CD4-positive, alpha-beta T cell treated with Interleukin-10 for 1 hour (primary cell): Measurements from ENCODE around the gene SPTLC1.
"Not testable (repeated sequence)": the region's sequence is repeated elsewhere in the genome, so short reads cannot be mapped to it uniquely, and the experiment has no call there.

Experiments
- DNase-seq: peaks from one replicate; pipeline ENCODE4 v3.0.0-alpha.2; 2020

Gene SPTLC1

GRCh38 chr9:92140074-92140753 lies 25.0 kb upstream of the SPTLC1 start:
- DNase-seq = peak; percentile 72

DNA sequence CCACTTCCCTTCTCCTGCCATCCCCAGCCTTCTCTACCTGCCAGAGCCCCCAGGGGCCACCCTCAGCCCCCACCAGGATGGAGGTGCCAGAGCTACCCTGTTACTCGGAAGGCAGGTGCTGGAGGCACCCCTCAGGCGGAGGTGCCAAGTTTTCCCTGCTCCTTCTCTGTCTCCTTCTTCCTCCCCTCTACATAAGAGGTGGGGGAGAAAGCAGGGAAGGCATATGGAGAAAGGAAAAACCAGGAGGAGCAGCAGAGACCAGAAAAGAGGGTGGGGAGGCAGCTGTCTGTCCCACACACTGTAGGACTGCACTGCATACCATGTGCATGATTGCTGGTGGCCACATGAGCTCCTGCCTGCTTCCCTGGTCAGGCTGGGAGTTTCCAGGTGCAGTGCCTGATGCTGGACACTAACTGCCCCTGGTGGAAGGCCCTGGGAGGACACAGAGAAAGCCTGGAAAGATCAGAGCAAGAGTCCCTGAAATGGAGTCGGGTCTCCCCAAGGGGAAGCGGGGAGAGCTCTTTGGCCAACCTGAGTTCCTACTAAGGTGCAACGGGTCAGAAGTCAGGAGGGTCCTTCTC lies 23.8 kb upstream of the SPTLC1 start:
- DNase-seq = not testable (repeated sequence)

DNA sequence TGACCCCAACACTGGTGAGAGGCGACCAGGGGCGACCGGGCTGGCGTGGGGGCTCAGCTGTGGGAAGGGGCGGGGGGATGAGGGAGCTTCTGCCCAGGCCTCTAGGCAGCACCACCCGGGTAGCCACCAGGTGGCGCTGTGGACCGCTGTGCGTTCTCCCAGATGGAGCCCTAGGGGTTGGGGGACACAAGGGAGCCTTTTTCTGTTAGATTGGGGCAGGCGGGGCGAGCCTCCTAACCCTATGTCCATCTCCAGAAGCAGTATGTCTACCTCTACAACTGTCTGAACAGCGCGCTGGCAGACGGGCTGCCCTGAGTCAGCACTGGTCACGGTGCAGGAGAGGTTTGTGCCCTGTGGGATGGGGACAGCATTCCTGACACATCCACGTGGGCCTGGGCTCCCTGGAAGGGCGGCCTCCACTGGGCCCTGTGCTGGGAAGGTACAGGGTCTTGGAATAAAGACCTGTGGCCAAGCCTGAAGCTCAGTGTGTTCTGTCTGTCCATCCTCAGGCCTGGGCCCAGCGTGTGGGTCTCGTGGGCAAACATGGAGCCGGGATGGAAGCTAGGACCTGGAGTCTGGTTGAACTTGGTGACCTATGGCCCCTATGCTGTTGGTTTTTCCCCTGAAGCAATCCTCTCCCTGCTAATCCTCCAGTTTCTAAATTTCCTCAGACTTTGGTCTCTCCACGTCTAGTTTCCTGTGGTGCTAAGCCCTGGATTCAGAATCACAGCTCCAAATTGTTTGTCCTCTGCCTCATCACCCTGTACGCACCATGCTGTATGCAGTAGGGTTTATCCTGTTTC lies 23.1 kb upstream of the SPTLC1 start:
- DNase-seq = peak; percentile 74

DNA sequence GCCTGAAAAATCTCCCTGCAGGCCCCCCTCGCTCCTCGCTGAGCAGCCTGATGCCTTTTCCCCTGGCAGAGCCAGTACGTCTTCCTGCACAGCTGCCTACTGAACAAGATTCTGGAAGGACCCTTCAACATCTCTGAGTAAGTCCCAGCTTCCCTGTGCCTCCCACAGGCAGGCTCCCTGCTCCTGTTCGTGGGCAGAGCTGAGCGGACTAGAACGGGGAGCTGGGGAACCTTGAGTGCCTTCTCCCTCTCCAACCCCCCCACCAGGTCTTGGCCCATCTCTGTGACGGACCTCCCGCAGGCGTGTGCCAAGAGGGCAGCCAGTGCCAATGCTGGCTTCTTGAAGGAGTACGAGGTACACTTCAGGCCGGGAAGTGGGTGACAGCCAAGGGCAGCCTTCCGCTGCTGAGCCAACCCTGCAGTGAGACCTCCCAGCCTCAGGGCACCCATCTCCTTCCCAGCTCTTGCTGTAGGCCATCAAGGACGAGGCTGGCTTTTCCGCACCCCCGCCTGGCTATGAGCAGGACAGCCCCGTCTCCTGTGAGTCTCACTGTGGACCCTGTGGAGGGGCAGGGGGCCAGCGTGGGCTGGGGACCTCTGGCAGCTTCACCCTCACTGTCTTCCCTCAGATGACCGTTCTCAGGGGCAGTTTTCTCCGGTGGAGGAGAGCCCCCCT lies 21.1 kb upstream of the SPTLC1 start:
- DNase-seq = no peak

- DNase-seq = no peak
Measured at GRCh38 chr9:92135576-92135975, 20.4 kb upstream of the SPTLC1 start.

GRCh38 chr9:92133949-92134604 lies 18.9 kb upstream of the SPTLC1 start:
- DNase-seq = peak; percentile 77

- not testable (repeated sequence) for DNase-seq
Measured at GRCh38 chr9:92132913-92133312, 17.7 kb upstream of the SPTLC1 start.

DNA sequence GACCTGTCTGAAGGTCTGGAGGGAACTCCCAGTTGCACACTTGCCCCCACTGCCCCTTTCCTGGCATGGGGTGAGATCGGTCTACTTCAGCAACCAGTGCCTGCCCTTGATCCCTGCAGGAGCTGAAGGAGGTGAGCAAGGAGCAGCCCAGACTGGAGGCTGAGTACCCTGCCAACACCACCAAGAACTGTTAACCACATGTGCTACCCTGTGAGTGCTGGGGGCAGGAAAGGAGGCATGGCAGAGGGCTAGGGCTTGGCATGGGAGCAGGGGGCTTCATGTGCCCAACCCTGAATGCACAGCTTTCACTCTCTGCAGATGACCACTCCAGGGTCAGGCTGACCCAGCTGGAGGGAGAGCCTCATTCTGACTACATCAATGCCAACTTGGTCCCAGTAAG lies 17.3 kb upstream of the SPTLC1 start:
- DNase-seq = no peak

DNA sequence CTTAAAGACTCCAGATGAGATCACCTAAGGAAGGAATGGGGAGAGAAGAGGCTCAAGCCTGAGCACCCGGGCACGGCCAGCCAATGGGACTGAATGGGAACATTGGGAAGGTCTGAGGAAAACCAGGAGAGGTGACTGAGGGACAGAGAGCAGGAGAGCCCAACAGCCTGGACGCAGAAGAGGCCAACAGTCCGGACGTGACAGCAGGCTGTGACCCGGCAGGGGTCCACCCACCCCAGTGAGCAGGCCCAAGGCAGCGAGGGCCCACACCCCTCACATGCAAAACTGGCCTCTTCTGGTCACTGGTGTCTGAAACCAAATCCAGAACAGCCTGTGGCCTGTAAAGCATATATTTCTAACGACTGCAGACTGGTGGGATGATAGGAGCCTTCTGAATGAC lies 7.6 kb upstream of the SPTLC1 start:
- no peak for DNase-seq

DNA sequence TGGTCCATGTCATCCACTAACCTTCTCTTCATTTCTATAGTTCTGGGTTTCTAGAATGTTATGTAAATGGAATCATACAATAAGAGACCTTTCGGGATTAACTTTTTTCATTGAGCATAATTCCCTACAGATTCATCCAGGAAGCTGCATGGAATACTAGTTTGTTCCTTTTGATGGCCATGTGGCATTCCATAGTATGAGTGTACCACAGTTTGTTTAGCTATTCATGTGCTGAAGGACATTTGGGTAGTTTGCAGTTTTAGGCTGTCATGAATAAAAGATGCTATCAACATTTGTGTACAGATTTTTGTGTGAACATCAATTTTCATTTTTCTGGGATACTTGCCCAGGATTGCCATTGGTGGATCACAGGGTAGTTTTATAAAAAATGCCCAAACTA lies 6.8 kb upstream of the SPTLC1 start:
- DNase-seq = no peak

- no peak for DNase-seq
Measured at GRCh38 chr9:92121265-92121664, 6.1 kb upstream of the SPTLC1 start.

DNA sequence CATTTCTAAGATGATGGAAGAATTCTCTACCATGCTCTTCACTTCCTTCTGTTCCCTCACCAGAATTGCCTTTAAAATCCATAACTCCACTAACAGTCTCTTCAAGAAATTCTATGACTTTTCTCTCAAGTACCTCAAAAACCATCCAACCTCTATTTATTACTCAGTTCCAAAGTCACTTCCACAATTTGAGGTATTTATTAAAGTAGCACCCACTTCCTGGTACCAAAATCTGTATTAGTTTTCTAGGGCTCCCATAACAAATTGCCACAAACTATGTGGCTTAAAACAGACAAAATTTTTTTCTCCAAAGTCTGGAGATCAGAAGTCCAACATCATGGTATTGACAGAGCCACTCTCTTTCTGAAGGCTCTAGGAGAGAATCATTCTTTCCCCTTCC lies 4.9 kb upstream of the SPTLC1 start:
- no peak for DNase-seq

DNA sequence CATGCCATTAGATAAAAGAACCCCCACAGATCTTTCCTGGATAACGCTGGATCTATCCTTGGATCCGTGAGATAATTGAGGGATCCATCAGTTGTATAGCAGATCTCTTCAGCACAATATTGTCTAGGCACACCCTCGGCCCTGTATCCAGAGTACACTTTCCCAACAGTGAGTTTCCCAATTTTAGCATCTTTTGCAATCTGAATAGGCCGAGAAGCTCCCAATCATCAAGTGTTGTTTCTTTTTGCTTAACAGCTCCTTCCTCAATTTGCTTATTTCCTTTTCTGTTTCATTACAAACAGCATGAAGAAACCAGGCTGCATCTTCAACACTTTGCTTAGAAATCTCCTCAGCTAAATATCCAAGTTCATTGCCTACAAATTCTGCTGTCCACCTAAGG lies 4.4 kb upstream of the SPTLC1 start:
- DNase-seq = no peak

DNA sequence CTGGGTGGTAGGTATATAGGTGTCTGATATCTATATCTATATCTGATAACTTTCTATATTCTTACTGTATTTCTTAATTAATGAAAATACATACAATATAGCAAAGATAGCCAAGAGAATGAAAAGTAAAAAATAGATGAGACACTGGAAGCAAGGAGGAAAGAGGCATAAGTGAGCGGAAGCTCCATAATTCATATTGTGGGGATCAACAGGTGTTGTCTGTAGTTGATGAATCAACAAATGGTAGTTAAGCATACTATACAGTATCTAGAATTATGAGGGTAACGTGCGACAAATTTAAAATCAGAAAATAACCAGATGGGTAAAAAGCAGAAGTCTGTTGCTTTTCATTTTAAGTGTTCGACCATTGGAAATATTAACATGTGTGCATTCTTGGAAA lies 7.1 kb downstream of the SPTLC1 start:
- DNase-seq = no peak

DNA sequence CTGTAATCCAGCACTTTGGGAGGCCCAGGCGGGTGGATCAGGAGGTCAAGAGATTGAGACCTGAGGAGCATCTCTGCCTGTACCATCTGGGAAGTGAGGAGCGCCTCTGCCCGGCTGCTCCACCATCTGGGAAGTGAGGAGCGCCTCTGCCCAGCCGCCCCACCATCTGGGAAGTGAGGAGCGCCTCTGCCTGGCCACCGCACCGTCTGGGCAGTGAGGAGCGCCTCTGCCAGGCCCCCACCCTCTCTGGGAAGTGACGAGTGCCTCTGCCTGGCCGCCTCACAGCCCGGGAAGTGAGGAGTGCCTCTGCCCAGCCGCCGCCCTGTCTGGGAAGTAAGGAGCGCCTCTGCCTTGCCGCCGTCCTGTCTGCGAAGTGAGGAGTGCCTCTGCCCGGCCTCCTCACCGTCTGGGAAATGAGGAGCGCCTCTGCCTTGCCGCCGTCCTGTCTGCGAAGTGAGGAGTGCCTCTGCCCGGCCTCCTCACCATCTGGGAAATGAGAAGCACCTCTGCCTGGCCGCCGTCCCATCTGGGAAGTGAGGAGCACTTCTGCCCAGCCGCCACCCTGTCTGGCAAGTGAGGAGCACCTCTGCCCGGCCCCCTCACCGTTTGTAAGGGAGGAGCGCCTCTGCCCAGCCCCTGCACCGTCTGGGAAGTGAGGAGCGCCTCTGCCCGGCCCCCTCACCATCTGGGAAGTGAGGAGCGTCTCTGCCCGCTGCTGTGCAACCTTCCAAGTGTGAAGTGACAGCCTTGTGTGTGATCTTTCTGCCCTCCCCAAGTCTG lies 9.6 kb downstream of the SPTLC1 start:
- not testable (repeated sequence) for DNase-seq

DNA sequence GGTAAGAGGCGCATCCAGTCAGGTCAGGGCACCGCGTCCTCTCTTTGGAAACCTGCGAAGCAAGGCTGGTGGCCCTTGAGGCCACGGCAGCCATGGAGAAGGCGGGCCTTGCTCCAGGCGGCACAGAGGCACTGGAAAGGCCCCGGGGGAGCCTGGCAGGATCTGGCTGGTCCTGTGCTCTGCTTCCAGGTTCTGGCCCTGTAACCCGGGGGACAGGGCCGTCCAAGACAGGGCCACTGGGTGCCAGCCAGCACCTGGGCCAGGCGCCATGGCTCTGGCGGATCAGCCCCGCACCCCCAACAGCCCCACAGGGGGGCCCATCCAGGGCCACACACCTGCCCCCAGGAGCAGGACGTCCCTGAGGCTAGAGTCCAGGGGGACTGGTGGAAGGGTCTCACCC lies 11.6 kb downstream of the SPTLC1 start:
- DNase-seq = not testable (repeated sequence)

DNA sequence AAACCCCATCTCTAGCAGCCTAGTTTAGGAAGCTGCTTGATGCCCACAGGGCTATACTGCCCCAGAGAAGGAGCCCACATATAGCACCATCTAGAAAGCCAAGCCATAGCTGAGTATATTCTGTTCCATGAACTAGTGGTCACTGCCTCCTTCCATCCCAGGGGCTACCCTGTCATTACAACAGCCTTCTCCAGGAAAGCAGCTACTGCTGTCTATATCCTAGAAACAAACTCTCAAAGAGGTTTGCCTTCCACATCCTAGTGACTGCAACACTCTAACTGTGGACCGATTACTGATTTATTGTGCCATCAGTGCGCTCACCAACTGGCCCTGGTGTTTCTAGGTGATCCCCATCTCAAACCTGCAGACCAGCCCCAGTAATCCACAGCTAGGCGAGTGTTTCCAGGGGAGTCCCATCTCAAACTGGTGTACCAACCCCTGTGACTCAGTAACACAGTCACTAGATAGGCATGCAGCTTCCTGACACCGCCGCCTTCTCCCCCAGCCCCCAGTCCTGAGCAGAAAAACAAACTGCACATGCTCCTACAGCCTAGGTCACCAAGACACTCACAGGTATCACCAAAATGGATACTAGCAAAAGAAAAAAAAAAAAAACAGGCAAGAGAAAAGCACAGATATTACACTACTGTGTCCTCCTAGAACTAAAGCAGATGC lies 14.8 kb downstream of the SPTLC1 start:
- DNase-seq = no peak

GRCh38 chr9:92098638-92099037 lies 16.6 kb downstream of the SPTLC1 start:
- DNase-seq = no peak

GRCh38 chr9:92097997-92098482 lies 17.2 kb downstream of the SPTLC1 start:
- peak; percentile 78 for DNase-seq

GRCh38 chr9:92095236-92095635 lies 20.0 kb downstream of the SPTLC1 start:
- no peak for DNase-seq

DNA sequence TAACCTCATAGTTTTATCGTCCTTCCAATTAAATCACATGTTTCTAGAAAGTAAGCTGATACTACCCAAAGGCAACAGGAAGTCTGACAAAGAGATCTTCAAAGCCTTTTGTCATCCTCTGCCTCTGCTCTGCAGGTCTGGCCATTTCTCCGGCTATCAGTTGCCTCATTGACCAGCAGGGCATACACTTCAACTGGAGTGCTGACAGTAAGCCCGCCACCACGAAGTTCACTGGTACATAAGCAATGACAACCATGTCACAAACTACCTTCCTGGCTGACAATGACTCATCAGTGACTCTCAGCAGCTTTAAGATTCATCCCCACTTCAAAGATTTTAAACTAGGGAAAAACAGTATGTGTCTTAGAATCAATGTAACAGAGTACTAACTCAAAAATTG lies 20.6 kb downstream of the SPTLC1 start:
- no peak for DNase-seq
